CD14-positive monocyte (primary cell): ENCODE results near the gene APOL6. TPM values are rescaled to one million over a fixed set of nuclear protein-coding genes. Genes with fewer than 3 reads are reported as not detected.

Source experiments
- DNase-seq, 3 donors: peaks; one replicate each; pipeline ENCODE4 v3.0.0-alpha.2; 2011 to 2022
- H2AFZ ChIP-seq: 2 replicates; pipeline ENCODE4 v1.6.0; 2012; ENCODE audit warnings: mild to moderate bottlenecking, low read depth, low read length, inconsistent platforms; ENCODE audit not compliant: insufficient read depth, poor library complexity, severe bottlenecking
- H3K27ac ChIP-seq, 2 donors: 1 replicate in 1 of 2; 2 replicates in 1 of 2; pipeline ENCODE4 v1.5.1; 2012 to 2013; ENCODE audit warnings: low read length in 2 of 2, control low read depth in 1 of 2, inconsistent platforms in 1 of 2, low read depth in 1 of 2, mild to moderate bottlenecking in 1 of 2
- H3K27me3 ChIP-seq, 2 donors: one replicate each; pipeline versions ENCODE4 v1.6.0 to v1.6.1; 2011 to 2013; ENCODE audit warnings: low read length in 2 of 2; ENCODE audit not compliant: control insufficient read depth in 2 of 2, insufficient read depth in 2 of 2
- H3K36me3 ChIP-seq, 2 donors: replicated peaks in 1 of 2; 1 replicate in 1 of 2; 2 replicates in 1 of 2; pipeline versions ENCODE4 v1.5.1 to v1.6.1; 2012 to 2013; ENCODE audit warnings: low read length in 2 of 2, control low read depth in 1 of 2, inconsistent platforms in 1 of 2, mild to moderate bottlenecking in 1 of 2; ENCODE audit not compliant: insufficient read depth in 2 of 2, control insufficient read depth in 1 of 2
- H3K4me1 ChIP-seq, 2 donors: 1 replicate in 1 of 2; 2 replicates in 1 of 2; pipeline versions ENCODE4 v1.5.1 to v1.6.1; 2012 to 2013; ENCODE audit warnings: low read length in 2 of 2, control low read depth in 1 of 2, inconsistent platforms in 1 of 2, mild to moderate bottlenecking in 1 of 2, moderate library complexity in 1 of 2; ENCODE audit not compliant: insufficient read depth in 2 of 2, control insufficient read depth in 1 of 2
- H3K4me2 ChIP-seq: replicated peaks from 2 replicates; pipeline ENCODE3; 2012; ENCODE audit warnings: low read length, moderate library complexity, mild to moderate bottlenecking; ENCODE audit not compliant: poor library complexity, severe bottlenecking; ENCODE audit errors: extremely low read depth
- H3K4me3 ChIP-seq, 3 experiments: fragments of 200-600 bp in 1 of 3; sonication (generic) in 1 of 3; replicated peaks in 1 of 3; 1 replicate in 2 of 3; 2 replicates in 1 of 3; pipeline ENCODE4 v1.5.1; 2011 to 2013; ENCODE audit warnings: low read length in 3 of 3, mild to moderate bottlenecking in 3 of 3, control low read depth in 2 of 3, low read depth in 2 of 3, inconsistent platforms in 1 of 3, moderate library complexity in 1 of 3
- H3K79me2 ChIP-seq: 2 replicates; pipeline ENCODE4 v1.6.0; 2012; ENCODE audit warnings: mild to moderate bottlenecking, control low read depth, inconsistent platforms, low read length, moderate library complexity; ENCODE audit not compliant: insufficient read depth
- H3K9ac ChIP-seq: 2 replicates; pipeline ENCODE4 v1.6.0; 2017; ENCODE audit warnings: low read length, mild to moderate bottlenecking; ENCODE audit not compliant: insufficient read depth, poor library complexity, severe bottlenecking
- H3K9me3 ChIP-seq, 2 donors: replicated peaks in 1 of 2; 1 replicate in 1 of 2; 2 replicates in 1 of 2; pipeline versions ENCODE4 v1.5.1 to v1.6.1; 2012 to 2013; ENCODE audit warnings: low read length in 2 of 2, control low read depth in 1 of 2; ENCODE audit not compliant: control insufficient read depth in 1 of 2, insufficient read depth in 1 of 2
- H4K20me1 ChIP-seq: 2 replicates; pipeline ENCODE4 v1.6.0; 2012; ENCODE audit warnings: mild to moderate bottlenecking, low read length, control low read depth, moderate library complexity; ENCODE audit not compliant: insufficient read depth
- H3K27ac Mint-ChIP-seq, 7 donors: one replicate each; pipeline ENCODE4 v1.8.0; 2020; ENCODE audit warnings: mild to moderate bottlenecking in 7 of 7, mixed read lengths in 7 of 7, moderate library complexity in 6 of 7, inconsistent platforms in 2 of 7
- H3K27me3 Mint-ChIP-seq, 3 donors: one replicate each; pipeline ENCODE4 v1.8.0; 2021 to 2022; ENCODE audit warnings: low read depth in 3 of 3, mild to moderate bottlenecking in 3 of 3, mixed read lengths in 3 of 3, moderate library complexity in 3 of 3, inconsistent platforms in 1 of 3
- H3K36me3 Mint-ChIP-seq, 2 donors: one replicate each; pipeline ENCODE4 v1.8.0; 2020; ENCODE audit warnings: mixed read lengths in 2 of 2, inconsistent platforms in 1 of 2, mild to moderate bottlenecking in 1 of 2
- H3K4me1 Mint-ChIP-seq: one replicate; pipeline ENCODE4 v1.8.0; 2020; ENCODE audit warnings: mild to moderate bottlenecking, mixed read lengths
- H3K4me3 Mint-ChIP-seq, 2 donors: one replicate each; pipeline ENCODE4 v1.8.0; 2020; ENCODE audit warnings: mild to moderate bottlenecking in 2 of 2, mixed read lengths in 2 of 2, moderate library complexity in 1 of 2
- H3K9me3 Mint-ChIP-seq, 7 donors: one replicate each; pipeline ENCODE4 v1.8.0; 2020 to 2022; ENCODE audit warnings: mixed read lengths in 7 of 7, mild to moderate bottlenecking in 6 of 7, moderate library complexity in 6 of 7, inconsistent platforms in 2 of 7
- WGBS: methylation state at CpG from one replicate; pipeline ENCODE4 v1.1.5; 2013; ENCODE audit warnings: missing lambda C conversion rate; ENCODE audit not compliant: insufficient coverage; 5-methylcytosine and 5-hydroxymethylcytosine counted together
- intact Hi-C, 2 donors: fragments of 100-400 bp; cut with micrococcal nuclease; formaldehyde crosslinking; loops; one replicate each; pipeline versions ENCODE4 v1.15.0 to v1.15.1; 2023
- polyA plus RNA-seq, 3 donors: library from polyadenylated mRNA; depleted of rRNA in 1 of 3; unstranded in 2 of 3; stranded (reverse) in 1 of 3; fragments of 300-500 nt in 2 of 3; fragments of >200 nt in 1 of 3; fragmentation: Illumina TruSeq in 2 of 3; gene quantifications; 1 replicate in 2 of 3; 2 replicates in 1 of 3; pipeline ENCODE4 v1.2.3, GENCODE V29; 2012 to 2021
- TF ChIP-seq, protein P1 (sequence below): fragments of 200-600 bp; IDR thresholded peaks from one replicate; pipeline ENCODE4 v1.8.0; 2022; ENCODE audit warnings: antibody characterized with exemption, mild to moderate bottlenecking

APOL6 gene
- polyA plus RNA-seq, 3 donors, result 7.6 to 13.6 (median 9.1) TPM

- Mint-ChIP-seq H3K9me3 (peaks cover 2 to 15% (median 6%) of the 10 kb centered on the region in 7 donors), H3K27ac (no peak overlapping the region), H3K36me3 (no peaks in the 10 kb centered on the region), H3K4me3 (no peak overlapping the region), H3K4me1 (peaks cover 8% of the 10 kb centered on the region), H3K27me3 (peaks cover 1 to 3% (median 1%) of the 10 kb centered on the region in 3 donors)
- Histone ChIP-seq H2AFZ (no peak overlapping the region), H3K9me3 (peaks cover 4 to 6% of the 10 kb centered on the region in 2 donors), H4K20me1 (no peaks in the 10 kb centered on the region), H3K36me3 (no peaks in the 10 kb centered on the region), H3K4me1 (no peaks in the 10 kb centered on the region), H3K27me3 (no peaks in the 10 kb centered on the region), H3K9ac (no peak overlapping the region), H3K79me2 (no peaks in the 10 kb centered on the region), H3K27ac (no peak overlapping the region), H3K4me3 (no peak overlapping the region), H3K4me2 (no peak overlapping the region)
- WGBS, result 60% methylated on average over 1 of the region's 3 CpGs
- no peak for DNase-seq
- intact Hi-C loops, result no loop called here
- TF ChIP-seq, protein P1, sequence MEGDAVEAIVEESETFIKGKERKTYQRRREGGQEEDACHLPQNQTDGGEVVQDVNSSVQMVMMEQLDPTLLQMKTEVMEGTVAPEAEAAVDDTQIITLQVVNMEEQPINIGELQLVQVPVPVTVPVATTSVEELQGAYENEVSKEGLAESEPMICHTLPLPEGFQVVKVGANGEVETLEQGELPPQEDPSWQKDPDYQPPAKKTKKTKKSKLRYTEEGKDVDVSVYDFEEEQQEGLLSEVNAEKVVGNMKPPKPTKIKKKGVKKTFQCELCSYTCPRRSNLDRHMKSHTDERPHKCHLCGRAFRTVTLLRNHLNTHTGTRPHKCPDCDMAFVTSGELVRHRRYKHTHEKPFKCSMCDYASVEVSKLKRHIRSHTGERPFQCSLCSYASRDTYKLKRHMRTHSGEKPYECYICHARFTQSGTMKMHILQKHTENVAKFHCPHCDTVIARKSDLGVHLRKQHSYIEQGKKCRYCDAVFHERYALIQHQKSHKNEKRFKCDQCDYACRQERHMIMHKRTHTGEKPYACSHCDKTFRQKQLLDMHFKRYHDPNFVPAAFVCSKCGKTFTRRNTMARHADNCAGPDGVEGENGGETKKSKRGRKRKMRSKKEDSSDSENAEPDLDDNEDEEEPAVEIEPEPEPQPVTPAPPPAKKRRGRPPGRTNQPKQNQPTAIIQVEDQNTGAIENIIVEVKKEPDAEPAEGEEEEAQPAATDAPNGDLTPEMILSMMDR, result no peak
These were observed 36.0 kb downstream of the APOL6 start for GRCh38 chr22:35684270-35684700.

GRCh38 chr22:35684732-35685131 lies 36.5 kb downstream of the APOL6 start:
- Histone ChIP-seq H3K9ac (no peak overlapping the region), H3K4me2 (no peak overlapping the region), H3K4me3 (no peak overlapping the region), H4K20me1 (no peaks in the 10 kb centered on the region), H3K9me3 (peaks cover 4 to 6% of the 10 kb centered on the region in 2 donors), H3K27me3 (no peaks in the 10 kb centered on the region), H3K36me3 (no peaks in the 10 kb centered on the region), H3K27ac (no peak overlapping the region), H3K79me2 (no peaks in the 10 kb centered on the region), H3K4me1 (no peaks in the 10 kb centered on the region), H2AFZ (no peak overlapping the region)
- H3K27me3 Mint-ChIP-seq, result peaks cover 1 to 3% (median 2%) of the 10 kb centered on the region in 3 donors
- no peak for DNase-seq
- no peak overlapping the region for H3K27ac Mint-ChIP-seq
- H3K4me1 Mint-ChIP-seq, result peaks cover 8% of the 10 kb centered on the region
- H3K36me3 Mint-ChIP-seq, result no peaks in the 10 kb centered on the region
- no peak overlapping the region for H3K4me3 Mint-ChIP-seq
- intact Hi-C loops, result no loop called here
- peaks cover 3 to 15% (median 6%) of the 10 kb centered on the region in 7 donors for H3K9me3 Mint-ChIP-seq
- TF ChIP-seq, protein P1, result no peak
